NOMO-1 treated with dmso at 0.1 percent for 144 hours (cell line): ENCODE results near the gene NLRP1.

Experiments
- DNase-seq: peaks from one replicate; lab custom pipeline; 2025; ENCODE audit not compliant: unreplicated experiment; lab: John Stamatoyannopoulos, UW

Gene NLRP1

GRCh38 chr17:5558815-5559785 is 25.2 kb downstream of the NLRP1 start:
- DNase-seq = no peak

GRCh38 chr17:5557990-5558389 is 26.3 kb downstream of the NLRP1 start:
- no peak for DNase-seq

GRCh38 chr17:5557485-5557884 is 26.8 kb downstream of the NLRP1 start:
- DNase-seq = no peak

DNA sequence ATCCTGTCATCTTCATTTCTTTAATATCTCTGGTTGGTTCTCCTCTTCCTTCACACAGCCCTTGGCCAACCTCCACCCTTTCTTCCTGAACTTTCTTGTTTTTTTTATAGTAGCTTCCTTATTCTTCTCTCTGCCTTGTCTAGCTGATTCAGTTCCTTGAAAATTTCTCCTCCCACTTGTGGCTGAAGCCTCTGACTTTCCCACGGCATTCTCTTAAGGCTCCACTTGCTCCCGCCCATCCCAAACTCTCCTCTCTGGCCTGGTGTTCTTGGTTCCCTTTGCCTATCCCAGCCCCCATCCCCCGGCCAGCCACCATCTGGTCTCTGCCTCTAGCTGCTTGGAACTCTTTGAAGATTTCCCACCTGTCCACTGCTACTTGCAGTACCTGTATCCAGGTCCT is 29.1 kb downstream of the NLRP1 start:
- DNase-seq = no peak

DNA sequence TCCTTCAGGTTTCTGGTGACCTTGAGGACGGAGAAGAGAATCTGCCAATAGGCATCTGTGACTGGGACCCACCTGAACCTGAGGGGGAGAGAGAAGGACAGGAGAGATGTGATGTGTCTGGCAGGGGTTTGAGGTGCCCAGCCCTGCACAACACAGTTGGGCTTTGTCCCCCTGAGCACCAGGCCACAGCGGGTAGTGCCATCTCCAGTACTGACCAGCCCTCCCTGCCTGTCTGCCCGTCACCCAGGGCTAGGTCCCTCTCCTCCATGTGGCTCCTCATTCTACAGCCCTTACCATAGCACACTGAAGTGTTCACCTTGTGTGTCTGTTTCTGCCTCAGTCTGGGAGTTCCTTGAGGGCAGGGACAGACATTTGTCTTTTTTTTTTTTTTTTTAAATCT is 30.8 kb downstream of the NLRP1 start:
- no peak for DNase-seq

- DNase-seq = no peak
These were observed 31.5 kb downstream of the NLRP1 start for GRCh38 chr17:5552841-5553240.

- no peak for DNase-seq
These were observed 39.0 kb downstream of the NLRP1 start for GRCh38 chr17:5545051-5545987.

- no peak for DNase-seq
These were observed 40.2 kb downstream of the NLRP1 start for GRCh38 chr17:5544115-5544514.

DNA sequence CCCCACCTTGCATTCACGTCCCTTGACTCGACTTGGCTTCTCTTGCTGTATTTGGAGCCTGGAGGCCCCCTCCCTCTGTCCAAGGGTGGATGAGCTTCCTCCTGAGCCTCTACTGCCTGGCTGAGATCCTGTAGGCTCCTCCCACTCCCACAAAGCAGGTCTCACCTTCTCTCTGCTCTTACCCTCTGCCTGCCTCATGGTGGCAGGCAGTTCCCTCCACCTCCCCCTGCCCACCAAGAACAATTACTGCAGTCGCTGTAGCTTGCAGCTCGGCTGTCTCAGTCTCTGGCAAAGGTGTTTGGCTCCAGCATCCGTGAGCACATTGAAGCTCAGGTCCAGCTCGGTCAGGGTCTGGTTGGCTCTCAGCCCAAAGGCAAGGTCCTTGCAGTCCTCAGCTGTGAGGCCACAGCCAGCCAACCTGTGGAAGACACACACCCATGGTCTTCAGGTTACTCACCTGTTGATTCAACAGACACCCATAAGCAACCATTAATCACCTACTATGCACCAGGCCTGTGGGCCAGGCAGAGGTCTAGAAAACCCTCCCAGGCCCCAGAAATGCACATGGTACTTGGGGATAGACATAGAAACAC is 42.6 kb downstream of the NLRP1 start:
- DNase-seq = no peak

DNA sequence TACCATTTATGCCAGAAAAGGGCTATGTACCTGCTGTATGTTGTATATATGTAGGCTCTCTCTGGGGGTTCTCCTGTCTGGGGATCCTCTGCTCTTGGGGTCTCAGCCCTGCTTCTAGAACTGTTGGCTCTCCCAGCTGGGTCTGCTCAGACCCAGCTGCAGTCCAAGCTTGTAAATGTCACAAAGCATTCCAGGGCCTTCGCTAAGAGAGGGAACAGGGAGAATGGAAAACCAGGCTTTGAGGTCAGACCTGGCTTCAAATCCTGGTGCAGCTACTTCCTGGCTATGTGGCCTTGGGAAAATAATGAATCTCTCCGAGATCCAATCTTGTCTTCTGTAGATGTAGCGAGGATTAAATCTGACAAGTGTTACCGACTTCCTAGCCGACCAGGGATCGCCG is 44.0 kb downstream of the NLRP1 start:
- no peak for DNase-seq

DNA sequence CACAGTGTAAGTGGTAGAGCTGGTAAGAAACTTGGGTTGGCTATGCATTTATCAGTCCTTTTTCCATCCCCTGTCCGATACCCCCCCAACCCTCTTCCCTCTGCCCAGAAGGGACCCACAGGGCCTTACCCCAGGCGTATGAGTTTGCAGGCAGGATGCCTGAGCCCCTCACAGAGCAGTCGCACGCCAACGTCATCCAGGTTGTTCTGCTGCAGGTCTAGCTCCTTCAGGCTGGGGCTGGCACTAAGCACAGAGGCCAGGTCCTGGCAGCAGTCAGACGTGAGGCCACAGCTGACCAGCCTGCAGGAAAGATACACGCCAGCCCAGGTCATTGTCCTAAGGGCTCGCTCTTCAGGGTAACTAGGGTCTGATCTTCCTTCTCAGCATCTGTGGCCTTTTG is 45.0 kb downstream of the NLRP1 start:
- DNase-seq = no peak

DNA sequence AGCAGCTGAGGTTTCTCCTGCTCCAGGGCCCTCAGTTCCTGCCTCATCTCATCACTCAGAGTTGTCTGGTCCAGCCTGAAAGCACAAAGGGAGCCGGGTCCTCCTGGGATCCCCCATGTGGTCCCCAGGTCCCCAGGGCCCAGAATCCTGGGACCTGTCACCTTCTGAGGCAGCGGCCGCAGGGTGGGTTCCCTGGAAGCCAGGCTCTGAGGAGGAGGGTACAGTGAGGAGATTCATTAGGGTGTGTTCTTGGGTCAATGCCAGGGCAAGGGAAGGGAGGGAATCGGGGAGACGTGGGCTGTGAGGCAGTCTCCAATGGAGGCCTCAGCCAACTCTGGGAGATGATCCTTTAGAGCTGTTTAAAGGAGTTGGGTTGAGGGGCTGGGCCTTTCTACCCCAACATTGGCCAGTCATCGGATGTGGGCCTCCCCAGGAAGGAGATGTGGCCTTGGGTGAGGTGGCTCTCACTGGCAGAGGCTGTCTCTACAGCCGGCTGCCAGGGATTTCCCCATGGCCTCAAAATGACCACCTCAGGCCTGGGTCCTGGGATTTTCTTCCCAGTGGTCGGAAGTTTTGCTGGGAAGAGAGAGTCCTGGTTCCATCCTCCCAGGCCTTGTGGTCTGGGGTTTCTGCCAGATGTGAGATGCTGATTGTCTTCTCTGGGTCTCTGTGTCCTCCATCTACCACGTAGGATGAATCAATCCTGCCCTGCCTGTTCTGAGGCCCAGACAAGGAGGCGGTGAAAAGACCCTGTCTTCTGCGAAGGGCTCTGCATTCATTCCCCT is 47.3 kb downstream of the NLRP1 start:
- no peak for DNase-seq

DNA sequence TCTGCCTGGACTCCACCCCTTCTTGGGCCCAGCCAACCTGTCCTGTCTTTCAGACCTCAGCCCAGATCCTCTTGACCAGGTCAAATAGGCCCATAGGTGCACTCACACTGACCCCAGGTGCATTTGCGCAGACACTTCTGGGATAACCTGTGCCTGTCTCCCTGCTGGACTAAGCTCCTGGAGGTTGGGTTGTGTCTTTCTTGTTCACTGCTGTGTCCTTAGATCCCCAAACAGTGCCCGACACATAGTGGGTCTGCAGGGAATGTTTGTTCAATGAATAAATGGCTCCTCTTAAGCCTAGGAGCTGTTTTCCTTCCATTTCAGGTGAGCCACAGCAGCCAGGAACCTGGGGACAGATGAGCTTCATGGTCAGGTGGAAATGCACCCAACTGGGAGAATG is 48.9 kb downstream of the NLRP1 start:
- DNase-seq = no peak

DNA sequence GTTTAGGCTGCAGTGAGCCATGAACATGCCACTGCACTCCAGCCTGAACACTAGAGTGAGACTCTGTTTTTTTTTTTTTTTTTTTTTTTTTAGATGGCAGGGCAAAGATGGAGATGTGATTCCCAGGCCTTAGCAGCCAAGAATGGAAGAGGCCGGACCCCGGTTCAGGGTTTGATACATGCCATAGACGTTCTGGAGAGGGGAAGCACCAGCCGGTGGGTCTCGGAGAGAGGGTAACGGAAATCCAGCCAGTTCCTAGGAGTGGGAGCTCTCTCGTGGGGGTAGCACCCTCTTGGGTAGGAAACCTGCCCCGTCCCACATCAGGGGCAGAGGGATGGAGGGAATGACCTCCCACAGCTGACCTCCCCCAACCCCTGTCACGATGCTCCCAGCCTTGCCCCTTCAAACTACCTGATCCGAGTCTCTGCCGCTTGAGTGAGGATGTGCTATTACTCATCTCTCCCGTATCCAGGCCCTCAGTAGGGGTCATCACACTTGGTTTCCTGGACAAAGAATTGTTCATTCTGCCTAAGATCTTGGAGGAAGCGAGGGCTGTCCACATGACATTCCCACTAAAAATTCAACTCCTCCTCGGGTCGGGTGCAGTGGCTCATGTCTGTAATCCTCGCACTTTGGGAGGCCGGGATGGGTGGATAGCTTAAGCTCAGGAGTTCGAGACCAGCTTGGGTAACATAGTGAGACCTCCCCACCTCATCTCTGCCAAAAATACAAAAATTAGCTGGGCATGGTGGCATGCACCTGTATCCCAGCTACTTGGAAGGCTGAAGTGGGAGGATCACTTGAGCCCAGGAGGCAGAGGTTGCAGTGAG is 50.6 kb downstream of the NLRP1 start:
- DNase-seq = no peak

DNA sequence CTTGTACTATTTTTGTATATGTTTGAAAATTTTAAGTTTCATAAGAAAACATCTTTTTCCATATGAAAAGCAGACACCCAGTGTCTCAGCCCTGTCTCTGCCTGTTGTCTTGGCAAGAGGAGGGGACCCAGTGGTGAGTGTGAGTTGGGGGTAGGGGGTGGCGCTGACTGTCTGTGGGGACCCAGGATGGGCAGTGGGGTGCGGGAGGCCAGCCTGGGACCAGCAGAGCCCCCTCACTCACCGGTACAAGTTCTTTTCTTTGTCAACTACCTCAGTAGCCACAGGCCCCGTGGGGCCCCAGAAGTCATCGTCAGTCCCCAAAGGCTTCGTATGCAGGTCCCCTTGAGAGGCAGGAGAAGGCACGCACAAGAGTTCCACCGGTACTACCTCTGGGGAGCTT is 51.7 kb downstream of the NLRP1 start:
- DNase-seq = no peak

- no peak for DNase-seq
These were observed 53.3 kb downstream of the NLRP1 start for GRCh38 chr17:5531085-5531418.

DNA sequence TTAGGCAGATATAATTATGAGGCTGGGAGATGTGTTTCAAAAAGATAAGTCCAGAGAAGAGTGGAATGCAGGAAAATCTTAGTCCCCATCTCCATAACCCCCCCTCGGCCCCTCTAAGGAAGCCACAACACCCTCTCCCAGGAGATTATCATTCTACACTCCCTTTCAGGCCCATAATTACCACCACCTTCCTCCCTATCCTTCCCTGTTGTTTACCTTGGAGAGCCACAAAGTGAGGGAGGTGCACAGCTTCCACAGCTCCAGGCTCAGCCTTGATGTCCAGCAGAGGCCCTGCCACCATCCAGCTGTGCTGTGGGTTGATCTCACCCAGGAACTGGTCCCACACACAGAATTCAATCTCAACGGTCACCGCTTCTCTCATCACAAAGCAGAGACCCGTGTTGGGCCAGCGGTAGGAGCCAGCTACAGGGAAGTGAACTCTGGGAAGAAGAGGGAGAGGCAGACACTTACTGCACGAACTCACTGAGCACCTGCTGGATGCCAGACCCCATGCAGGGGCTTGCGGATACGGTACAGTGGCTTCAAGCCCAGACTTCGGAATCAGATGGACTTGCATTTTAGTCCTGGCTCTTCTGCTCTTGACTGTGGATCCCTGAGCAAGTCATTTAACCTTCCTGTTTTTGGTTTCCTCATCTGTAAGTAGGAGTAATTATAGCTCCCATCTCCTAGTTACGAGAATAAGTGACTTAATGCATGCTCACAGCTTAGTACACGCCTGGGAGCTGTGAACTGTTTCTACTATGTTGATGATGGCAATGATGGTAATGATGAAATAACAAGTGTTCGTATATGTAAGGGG is 53.8 kb downstream of the NLRP1 start:
- no peak for DNase-seq

- no peak for DNase-seq
These were observed 56.6 kb downstream of the NLRP1 start for GRCh38 chr17:5527601-5528250.
